ENCODE measurements around the gene TMEM256. TPM values are rescaled to one million over a fixed set of nuclear protein-coding genes. Genes with fewer than 3 reads are reported as not detected.

The TMEM256 gene
- total and polyA plus RNA-seq, 2 of the 8 experiments (the other 6 are each of a cell fraction or from before 2014, with no cell fraction given): 97.0 to 350 TPM

- no peak for FAIRE-seq
Observed at GRCh38 chr17:7384489-7385081, 19.3 kb downstream of the TMEM256 start.

More at GRCh38 chr17:7384489-7385081, 19.3 kb downstream of the TMEM256 start:
- POLR2A ChIA-PET (ENCODE audit: partially characterized antibody): interaction anchor here (0.6 to 3.7 kb wide), 12 partner anchors 9 to 228 kb away, joined by 3 to 16 read pairs (median 4); partner anchors contain the start of genes PLSCR3, TMEM95 and ZBTB4
- no peak overlapping the region; the same call in 1 of the 2 replicates for H3K18ac ChIP-seq (ENCODE audit: extremely low read depth, low read length)
- peaks cover 2 to 10% of the 10 kb centered on the region in 2 experiments for H4K20me1 ChIP-seq (replicated peaks in 1 of 2; ENCODE audit: control insufficient read depth in 1 of 2, insufficient read depth in 2 of 2, low read length in 2 of 2)
- TF ChIP-seq CHD1 (IDR thresholded peaks at IDR 0.05; ENCODE audit: low read depth, low read length): no peak
- peaks cover 0 to 17% (median 10%) of the 10 kb centered on the region in 4 experiments; a peak in 6 of 7 replicates for H3K4me1 ChIP-seq (replicated peaks in 1 of 4; ENCODE audit: control insufficient read depth in 3 of 4, insufficient read depth in 4 of 4, low read length in 3 of 4)
- H3K14ac ChIP-seq (ENCODE audit: insufficient read length): no peak overlapping the region
- no peak overlapping the region for H2AFZ ChIP-seq (ENCODE audit: low read length)
- no peak overlapping the region for H2BK15ac ChIP-seq (ENCODE audit: low read length)
- H3K36me3 ChIP-seq (ENCODE audit: control insufficient read depth in 2 of 4, insufficient read depth in 4 of 4, low read length in 3 of 4): peaks cover 0 to 13% (median 2%) of the 10 kb centered on the region in 4 experiments; a peak in 5 of 8 replicates
- WGBS, 2 experiments (ENCODE audit: extremely low coverage in 1 of 2, insufficient coverage in 1 of 2, insufficient read length in 1 of 2, insufficient replicate concordance in 2 of 2, low coverage in 1 of 2, low lambda C conversion rate in 2 of 2, missing lambda C conversion rate in 1 of 2): 42% methylated on average over 23 of the region's 23 CpGs; no CpG with 5 or more reads in 1 of the 2 experiments
- H2BK20ac ChIP-seq (ENCODE audit: low read length): no peak overlapping the region
- peaks cover 0 to 39% (median 29%) of the 10 kb centered on the region in 4 experiments; a peak in 6 of 7 replicates for H3K27me3 ChIP-seq (replicated peaks in 1 of 4; ENCODE audit: control insufficient read depth in 3 of 4, extremely low read depth in 1 of 4, insufficient read depth in 3 of 4, low read length in 3 of 4)
- DNase-seq (ENCODE audit: low read depth in 1 of 2, low spot score in 2 of 2): no peak
- no peak overlapping the region for H3K4ac ChIP-seq (replicated peaks; ENCODE audit: insufficient read length, low read depth, low read length)
- no peak overlapping the region for H2BK5ac ChIP-seq (ENCODE audit: low read depth, low read length)
- CTCF ChIA-PET (ENCODE audit: partially characterized antibody): interaction anchor here (0.7 to 4.0 kb wide), 9 partner anchors 9 to 176 kb away, joined by 3 to 21 read pairs (median 6); partner anchors contain the start of genes PLSCR3 and TMEM95
- no peak overlapping the region for H4K5ac ChIP-seq (ENCODE audit: insufficient read length, low read depth, low read length)
- H2AK5ac ChIP-seq (ENCODE audit: low read depth, low read length): no peak overlapping the region
- no peak overlapping the region for H4K8ac ChIP-seq (ENCODE audit: extremely low read depth, insufficient read depth, low read length)
- H3K9ac ChIP-seq (replicated peaks in 1 of 4; ENCODE audit: extremely low read depth in 1 of 4, low read depth in 3 of 4, low read length in 3 of 4): peak overlapping the region in 2 of 4 experiments; percentile 46 to 66; a peak in 5 of 7 replicates
- peak overlapping the region; percentile 78 for H3K4me2 ChIP-seq (ENCODE audit: insufficient read depth in 1 of 2, low read depth in 2 of 2, low read length in 2 of 2)
- peaks cover 12% of the 10 kb centered on the region; the same call in 1 of the 2 replicates for H3K23me2 ChIP-seq (ENCODE audit: low read depth, low read length)
- no peak overlapping the region for H3K56ac ChIP-seq (replicated peaks; ENCODE audit: insufficient read length, low read depth, low read length)
- H3K27ac ChIP-seq (ENCODE audit: low read depth, low read length): no peak overlapping the region
- no peak overlapping the region for H3K23ac ChIP-seq (ENCODE audit: insufficient read length)
- peaks cover 3% of the 10 kb centered on the region; the same call in 1 of the 2 replicates for H3K79me1 ChIP-seq (ENCODE audit: low read depth, low read length)
- H3K4me3 ChIP-seq (ENCODE audit: extremely low read depth in 1 of 4, insufficient read depth in 2 of 4, low read depth in 3 of 4, low read length in 4 of 4): peak overlapping the region; percentile 36 to 60 (median 46)
- H3K79me2 ChIP-seq (ENCODE audit: control insufficient read depth in 1 of 2, insufficient read depth in 2 of 2, low read length in 2 of 2): no peaks in the 10 kb centered on the region
- no peak overlapping the region for H2BK12ac ChIP-seq (ENCODE audit: low read depth, low read length)
- peaks cover 0 to 2% of the 10 kb centered on the region in 2 experiments; a peak in 1 of 4 replicates for H3K9me3 ChIP-seq (ENCODE audit: insufficient read depth in 2 of 2, low read depth in 1 of 2, low read length in 1 of 2)
- H2BK120ac ChIP-seq (replicated peaks; ENCODE audit: low read depth, low read length): no peak overlapping the region
- no peak overlapping the region for H4K91ac ChIP-seq (replicated peaks; ENCODE audit: insufficient read length, low read length)

Data from H1 (cell line).